ENCODE results near the gene TBC1D10B.

TBC1D10B gene

DNA sequence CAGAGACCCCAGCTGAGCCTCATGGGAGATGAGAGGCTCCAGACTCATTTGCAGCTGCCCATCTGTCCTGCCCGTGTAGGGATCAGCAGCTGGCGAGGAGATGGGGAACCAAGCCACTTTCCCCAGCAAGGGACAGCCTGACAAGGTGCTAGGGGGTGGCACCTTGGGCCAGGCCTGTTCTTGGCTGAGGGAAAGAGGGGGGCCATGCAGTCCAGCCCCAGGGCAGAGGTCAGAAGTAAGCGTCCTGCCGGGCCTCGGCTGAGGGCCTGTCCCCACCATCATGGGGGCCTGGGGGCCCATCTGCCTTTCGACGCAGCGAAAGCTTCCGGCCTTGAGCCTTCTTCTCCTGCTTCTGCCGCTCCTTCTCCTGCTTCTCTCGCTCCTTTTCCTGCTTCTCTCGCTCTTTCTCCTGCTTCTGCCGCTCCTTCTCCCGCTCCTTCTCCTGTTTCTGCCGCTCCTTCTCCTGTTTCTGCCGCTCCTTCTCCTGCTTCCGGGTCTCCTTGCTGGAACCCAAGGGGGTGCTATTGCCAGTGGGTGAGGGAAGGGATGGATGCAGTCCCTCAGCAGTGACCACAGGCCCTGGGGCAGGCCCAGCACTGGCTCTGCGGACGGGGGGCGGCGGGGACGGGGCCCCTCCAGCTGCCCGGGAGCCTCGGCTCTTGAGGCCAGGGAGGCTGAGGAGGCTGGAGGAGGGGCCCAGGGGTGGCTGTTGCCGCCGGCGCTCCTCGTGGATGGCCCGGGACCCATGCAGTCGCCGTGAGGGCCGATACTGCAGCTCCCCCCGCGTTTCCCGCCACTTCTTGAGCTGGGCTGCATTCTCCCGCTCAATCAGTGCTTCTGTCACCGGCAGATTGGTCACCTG is 12.3 kb downstream of the TBC1D10B start:
- H3K4me1 ChIP-seq (ENCODE audit: insufficient read depth, low read length), result no peaks in the 10 kb centered on the region
- no peak overlapping the region for H3K27ac ChIP-seq (ENCODE audit: low read depth, low read length)
- no peak overlapping the region for H3K4me3 ChIP-seq (ENCODE audit: low read length)
- H3K36me3 ChIP-seq (ENCODE audit: insufficient read depth, low read length), result peaks cover 32% of the 10 kb centered on the region
- no peaks in the 10 kb centered on the region for H3K27me3 ChIP-seq (ENCODE audit: insufficient read depth, low read length)
- no peak overlapping the region for H3K9ac ChIP-seq (ENCODE audit: low read depth, low read length)
- H3K9me3 ChIP-seq (ENCODE audit: insufficient read depth, low read depth, low read length), result no peaks in the 10 kb centered on the region
- 94% methylated on average over 37 of the region's 37 CpGs for WGBS

DNA sequence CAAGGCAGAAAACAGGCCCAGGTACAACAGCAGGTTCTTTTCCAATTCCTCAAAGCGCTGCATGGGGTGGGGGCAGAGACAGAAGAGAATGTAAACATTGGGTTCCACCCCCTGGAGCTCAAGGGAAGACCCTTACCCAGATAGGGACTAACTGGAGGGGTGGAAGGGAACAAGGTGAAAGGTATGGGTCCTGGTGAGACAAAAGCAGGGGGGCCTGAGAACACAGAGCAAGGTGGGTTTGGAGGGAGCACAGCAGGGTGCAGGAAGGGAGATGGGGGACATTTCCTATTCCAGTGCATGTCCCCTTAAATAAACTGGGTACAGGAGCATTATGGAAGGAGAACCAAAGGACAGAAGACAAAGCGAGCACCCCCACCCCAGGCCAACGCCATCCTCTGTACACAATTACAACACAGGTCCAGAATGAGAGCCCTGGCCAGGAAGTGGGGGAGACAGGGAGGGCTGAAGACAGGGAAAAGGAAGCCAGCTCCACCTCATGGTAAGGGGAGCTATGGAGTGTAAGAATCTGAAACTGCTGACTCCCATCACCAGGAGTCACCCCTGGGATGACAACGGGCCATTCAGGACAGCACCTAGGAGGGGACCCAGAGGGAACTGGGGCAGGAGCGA is 13.1 kb downstream of the TBC1D10B start:
- H3K9ac ChIP-seq (ENCODE audit: low read depth, low read length), result no peak overlapping the region
- H3K4me3 ChIP-seq (ENCODE audit: low read length), result no peak overlapping the region
- peaks cover 35% of the 10 kb centered on the region for H3K36me3 ChIP-seq (ENCODE audit: insufficient read depth, low read length)
- H3K27ac ChIP-seq (ENCODE audit: low read depth, low read length), result no peak overlapping the region
- H3K27me3 ChIP-seq (ENCODE audit: insufficient read depth, low read length), result no peaks in the 10 kb centered on the region
- H3K9me3 ChIP-seq (ENCODE audit: insufficient read depth, low read depth, low read length), result no peaks in the 10 kb centered on the region
- H3K4me1 ChIP-seq (ENCODE audit: insufficient read depth, low read length), result no peaks in the 10 kb centered on the region
- 87% methylated on average over 3 of the region's 5 CpGs for WGBS

DNA sequence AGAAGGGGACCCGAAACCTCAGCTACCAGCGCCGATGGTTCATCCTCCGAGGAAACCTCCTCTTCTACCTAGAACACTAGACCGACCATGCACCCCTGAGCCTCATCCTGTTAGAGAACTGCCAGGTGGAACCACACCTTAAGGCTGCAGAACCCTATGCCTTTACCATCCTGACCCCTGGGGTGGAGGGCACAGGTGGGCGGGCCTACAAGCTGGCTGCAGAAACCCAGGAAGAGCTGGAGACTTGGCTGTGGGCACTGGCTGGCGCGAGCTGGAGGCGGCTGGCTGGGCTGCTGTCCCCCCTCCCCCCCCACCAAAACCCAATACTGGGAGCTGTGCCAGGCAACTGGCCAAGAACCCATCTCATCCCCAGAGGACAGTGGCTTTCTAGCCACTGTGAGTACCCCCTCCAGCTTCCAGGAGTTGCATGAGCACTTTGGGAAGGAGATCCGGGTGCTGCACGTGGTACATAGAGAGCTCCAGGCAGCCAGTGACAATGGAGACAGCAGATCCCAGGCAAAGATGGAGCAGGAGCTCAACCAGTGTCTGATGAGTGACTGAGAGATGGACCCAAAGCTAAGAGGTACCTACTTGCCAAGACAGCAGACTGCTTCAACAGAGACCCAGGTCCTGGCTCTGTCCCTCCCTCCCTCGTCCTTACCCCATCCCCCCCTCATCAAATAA is 13.8 kb downstream of the TBC1D10B start:
- Histone ChIP-seq H3K4me1 (ENCODE audit: insufficient read depth, low read length) (no peaks in the 10 kb centered on the region), H3K9me3 (ENCODE audit: insufficient read depth, low read depth, low read length) (no peaks in the 10 kb centered on the region), H3K27me3 (ENCODE audit: insufficient read depth, low read length) (no peaks in the 10 kb centered on the region), H3K4me3 (ENCODE audit: low read length) (peak overlapping the region; percentile 98), H3K9ac (ENCODE audit: low read depth, low read length) (peak overlapping the region; percentile 90), H3K27ac (ENCODE audit: low read depth, low read length) (peak overlapping the region; percentile 97), H3K36me3 (ENCODE audit: insufficient read depth, low read length) (peaks cover 40% of the 10 kb centered on the region)
- WGBS, result 88% methylated on average over 12 of the region's 12 CpGs

DNA sequence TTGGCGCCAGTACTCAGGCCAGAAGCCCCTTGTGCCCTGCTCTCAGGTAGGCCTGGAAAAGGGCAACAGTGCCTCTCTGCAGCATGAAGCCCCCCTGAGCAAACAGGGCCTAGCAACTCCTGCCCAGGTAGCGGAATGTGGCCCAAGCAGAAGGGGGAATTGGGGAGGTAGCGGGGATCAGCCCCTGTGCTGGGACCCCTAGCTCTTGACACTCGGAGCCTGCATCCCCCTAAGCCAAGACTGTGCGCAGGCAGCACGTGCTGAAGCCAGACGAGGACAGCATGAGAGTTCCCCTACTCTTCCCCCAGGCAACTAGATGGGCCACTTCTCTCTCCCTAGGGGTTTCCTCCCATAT is 14.4 kb downstream of the TBC1D10B start:
- Histone ChIP-seq H3K27me3 (ENCODE audit: insufficient read depth, low read length) (no peaks in the 10 kb centered on the region), H3K4me3 (ENCODE audit: low read length) (peak overlapping the region; percentile 98), H3K27ac (ENCODE audit: low read depth, low read length) (peak overlapping the region; percentile 97), H3K9ac (ENCODE audit: low read depth, low read length) (peak overlapping the region; percentile 90), H3K9me3 (ENCODE audit: insufficient read depth, low read depth, low read length) (no peaks in the 10 kb centered on the region), H3K36me3 (ENCODE audit: insufficient read depth, low read length) (peaks cover 47% of the 10 kb centered on the region), H3K4me1 (ENCODE audit: insufficient read depth, low read length) (no peaks in the 10 kb centered on the region)
- WGBS, result 58% methylated on average over 7 of the region's 7 CpGs

DNA sequence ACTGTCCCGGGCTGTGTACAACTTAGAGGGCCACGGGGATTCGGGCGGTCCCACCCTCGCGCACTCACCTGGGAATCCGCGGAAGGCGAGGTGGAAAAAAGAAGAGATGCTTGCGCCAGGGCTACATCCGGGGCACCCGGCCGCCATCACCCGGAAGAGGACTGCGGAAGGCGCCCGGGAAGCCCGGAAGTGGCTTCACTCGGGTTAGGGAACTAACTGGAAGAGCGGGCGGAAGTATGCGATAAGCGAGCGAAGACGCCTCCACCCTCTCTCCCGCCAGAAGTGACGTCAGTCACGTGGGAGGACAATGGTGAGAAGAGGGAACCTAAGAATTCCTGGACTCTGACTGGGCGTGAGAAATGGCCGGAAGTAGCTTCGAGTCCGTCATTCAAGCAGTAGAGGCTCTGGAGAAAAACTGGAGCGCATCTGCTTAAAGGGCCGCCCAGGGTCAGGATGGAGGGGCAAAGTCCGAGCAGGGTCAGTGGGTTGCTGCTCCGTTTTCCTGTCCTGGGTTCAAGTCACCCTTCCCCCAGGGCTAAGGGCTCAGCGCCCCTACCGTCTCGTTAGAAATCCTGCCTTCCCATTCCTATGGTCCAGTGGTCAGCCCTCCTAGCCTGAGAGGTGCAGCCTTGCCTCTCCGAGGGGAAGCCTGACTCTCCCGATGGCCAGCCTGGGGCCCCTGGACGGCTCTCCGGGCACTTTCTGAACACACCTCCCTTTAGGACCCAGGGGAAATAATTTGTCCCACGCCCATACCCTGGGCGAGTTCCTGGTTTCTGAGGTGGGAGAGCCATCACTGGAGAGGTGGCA is 14.9 kb downstream of the TBC1D10B start, which contains the start of gene CD2BP2:
TSS of gene CD2BP2 (minus strand) at position 165 of the 810 bp plus-strand sequence. CDS start 627 bp downstream, outside the sequence.
- peak within 1 kb of the TSS; percentile 90 for H3K9ac ChIP-seq (ENCODE audit: low read depth, low read length)
- under 1% methylated on average over 45 of the region's 45 CpGs for WGBS
- H3K9me3 ChIP-seq (ENCODE audit: insufficient read depth, low read depth, low read length), result no peaks in the 10 kb centered on the region
- peaks cover 52% of the 10 kb centered on the region for H3K36me3 ChIP-seq (ENCODE audit: insufficient read depth, low read length)
- peak within 1 kb of the TSS; percentile 98 for H3K4me3 ChIP-seq (ENCODE audit: low read length)
- no peaks in the 10 kb centered on the region for H3K27me3 ChIP-seq (ENCODE audit: insufficient read depth, low read length)
- H3K27ac ChIP-seq (ENCODE audit: low read depth, low read length), result peak within 1 kb of the TSS; percentile 97
- H3K4me1 ChIP-seq (ENCODE audit: insufficient read depth, low read length), result no peaks in the 10 kb centered on the region

DNA sequence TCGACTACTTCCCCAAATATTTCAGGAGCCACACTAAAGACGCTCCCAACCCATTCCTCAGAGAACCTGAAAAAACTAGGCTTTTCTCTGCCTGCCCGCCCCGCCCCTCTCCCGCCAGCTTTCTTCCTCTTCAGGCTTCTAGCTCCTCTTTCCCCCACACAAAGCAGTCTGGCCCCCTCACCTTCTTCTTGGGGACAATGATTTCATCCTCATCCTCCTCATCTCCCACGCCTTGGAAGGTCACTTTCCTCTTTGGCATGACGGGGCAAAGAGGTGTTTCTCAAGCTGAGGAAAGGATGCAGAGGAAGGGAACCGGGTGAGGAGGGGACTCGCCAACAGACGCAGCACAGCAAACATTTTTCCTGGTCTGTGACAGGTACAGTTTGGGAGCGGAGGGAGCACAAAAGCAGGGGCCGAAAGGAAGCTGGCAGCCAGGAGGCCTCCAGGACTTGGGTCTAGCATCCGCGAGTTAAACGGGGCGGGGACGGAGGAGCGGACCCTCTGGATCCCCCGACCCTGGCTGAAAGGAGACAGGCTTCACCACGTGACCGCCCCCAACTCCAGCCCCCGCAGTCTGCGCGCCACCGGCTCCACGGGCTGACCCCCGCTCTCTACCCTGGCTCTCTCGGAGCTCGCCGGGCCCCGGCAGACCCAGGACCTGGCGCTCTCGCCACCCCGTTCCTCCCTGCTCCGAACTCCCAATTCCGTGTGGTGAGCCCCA is 15.7 kb downstream of the TBC1D10B start:
- Histone ChIP-seq H3K9me3 (ENCODE audit: insufficient read depth, low read depth, low read length) (no peaks in the 10 kb centered on the region), H3K4me3 (ENCODE audit: low read length) (peak overlapping the region; percentile 98), H3K27me3 (ENCODE audit: insufficient read depth, low read length) (no peaks in the 10 kb centered on the region), H3K36me3 (ENCODE audit: insufficient read depth, low read length) (peaks cover 59% of the 10 kb centered on the region), H3K4me1 (ENCODE audit: insufficient read depth, low read length) (no peaks in the 10 kb centered on the region), H3K27ac (ENCODE audit: low read depth, low read length) (peak overlapping the region; percentile 97), H3K9ac (ENCODE audit: low read depth, low read length) (peak overlapping the region; percentile 90)
- 4% methylated on average over 36 of the region's 36 CpGs for WGBS

DNA sequence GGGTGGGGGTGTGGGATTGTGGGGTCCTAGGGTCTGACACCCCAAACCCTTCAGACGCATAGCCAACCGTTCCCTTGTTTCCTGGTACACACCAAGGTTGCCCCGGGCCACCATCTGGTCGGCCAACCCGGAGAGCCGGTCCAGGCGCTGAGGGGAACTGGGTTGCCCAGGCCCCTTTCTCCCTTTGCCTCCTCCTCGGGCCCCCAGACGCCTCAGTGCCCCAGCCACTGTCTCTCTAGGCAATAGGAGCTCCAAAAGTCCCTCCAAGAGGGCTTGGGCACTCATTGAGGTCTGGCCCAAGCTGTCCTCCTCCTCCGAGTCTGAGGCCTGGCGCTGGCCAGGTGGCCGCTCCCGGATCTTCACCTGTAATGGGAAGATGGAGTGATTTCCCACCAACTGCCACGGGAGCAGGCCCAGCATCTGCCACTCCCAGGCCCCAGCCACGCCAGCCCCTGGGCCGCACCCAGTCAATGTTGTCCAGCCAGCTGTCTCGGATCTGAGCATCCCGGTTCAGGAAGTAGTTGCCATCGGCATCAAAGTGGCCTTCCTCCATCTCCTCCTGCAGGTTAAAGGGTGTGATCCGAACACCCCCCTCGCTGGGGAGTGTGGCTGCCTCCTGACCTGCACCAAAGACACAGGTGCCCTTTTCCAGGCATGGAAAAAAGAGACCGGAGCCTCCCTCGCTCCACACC is 16.7 kb downstream of the TBC1D10B start:
- Histone ChIP-seq H3K27ac (ENCODE audit: low read depth, low read length) (no peak overlapping the region), H3K9ac (ENCODE audit: low read depth, low read length) (peak overlapping the region; percentile 90; the same call in 1 of the 2 replicates), H3K27me3 (ENCODE audit: insufficient read depth, low read length) (no peaks in the 10 kb centered on the region), H3K4me1 (ENCODE audit: insufficient read depth, low read length) (no peaks in the 10 kb centered on the region), H3K9me3 (ENCODE audit: insufficient read depth, low read depth, low read length) (no peaks in the 10 kb centered on the region), H3K4me3 (ENCODE audit: low read length) (peak overlapping the region; percentile 98), H3K36me3 (ENCODE audit: insufficient read depth, low read length) (peaks cover 51% of the 10 kb centered on the region)
- 94% methylated on average over 23 of the region's 23 CpGs for WGBS

DNA sequence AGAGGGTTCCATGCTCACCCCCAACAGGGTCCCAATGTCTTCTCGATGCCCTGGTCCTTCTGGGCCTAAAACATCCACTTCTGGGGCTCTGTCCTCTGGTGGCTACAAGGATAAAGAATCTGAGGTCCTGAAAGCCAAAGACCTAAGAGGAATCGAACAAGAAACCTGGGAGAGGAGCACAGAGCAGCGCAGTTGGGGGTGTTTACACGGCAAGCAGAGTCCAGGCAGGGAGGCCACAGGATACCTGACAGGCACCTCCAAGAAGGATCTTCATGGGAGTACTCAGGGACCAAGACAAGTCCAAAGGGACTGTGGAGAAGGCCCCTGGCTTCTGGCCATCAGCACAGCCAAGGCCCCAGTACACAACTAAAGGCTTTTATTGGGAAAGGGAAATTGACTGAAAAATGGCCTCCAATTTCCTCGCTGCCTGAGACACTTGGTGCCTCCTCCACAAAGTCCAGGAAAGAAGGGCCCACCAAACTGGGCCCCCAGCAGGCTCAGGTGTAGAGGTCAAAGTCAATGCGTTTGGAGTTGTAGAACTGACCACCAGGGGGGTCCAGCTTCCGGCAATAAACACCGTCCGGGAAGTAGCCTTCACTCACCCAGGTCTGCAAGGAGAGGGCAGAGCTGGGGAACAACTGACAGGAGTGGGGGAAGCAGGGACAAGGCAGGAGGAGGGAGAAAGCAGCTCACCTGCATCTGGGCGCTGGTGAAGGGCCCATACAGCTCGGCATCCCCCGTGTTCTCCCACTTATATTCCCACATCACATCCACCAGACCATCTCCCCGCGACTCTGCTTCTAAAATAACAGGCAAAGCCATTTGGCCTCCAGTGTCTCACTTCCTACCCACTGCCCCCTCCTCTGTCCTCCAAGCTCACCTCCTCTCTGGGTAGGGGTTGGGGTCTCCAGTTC is 17.5 kb downstream of the TBC1D10B start:
- WGBS, result 89% methylated on average over 14 of the region's 14 CpGs
- no peak overlapping the region for H3K4me3 ChIP-seq (ENCODE audit: low read length)
- H3K9ac ChIP-seq (ENCODE audit: low read depth, low read length), result no peak overlapping the region
- no peaks in the 10 kb centered on the region for H3K4me1 ChIP-seq (ENCODE audit: insufficient read depth, low read length)
- peaks cover 50% of the 10 kb centered on the region for H3K36me3 ChIP-seq (ENCODE audit: insufficient read depth, low read length)
- H3K27me3 ChIP-seq (ENCODE audit: insufficient read depth, low read length), result no peaks in the 10 kb centered on the region
- no peaks in the 10 kb centered on the region for H3K9me3 ChIP-seq (ENCODE audit: insufficient read depth, low read depth, low read length)
- no peak overlapping the region for H3K27ac ChIP-seq (ENCODE audit: low read depth, low read length)

DNA sequence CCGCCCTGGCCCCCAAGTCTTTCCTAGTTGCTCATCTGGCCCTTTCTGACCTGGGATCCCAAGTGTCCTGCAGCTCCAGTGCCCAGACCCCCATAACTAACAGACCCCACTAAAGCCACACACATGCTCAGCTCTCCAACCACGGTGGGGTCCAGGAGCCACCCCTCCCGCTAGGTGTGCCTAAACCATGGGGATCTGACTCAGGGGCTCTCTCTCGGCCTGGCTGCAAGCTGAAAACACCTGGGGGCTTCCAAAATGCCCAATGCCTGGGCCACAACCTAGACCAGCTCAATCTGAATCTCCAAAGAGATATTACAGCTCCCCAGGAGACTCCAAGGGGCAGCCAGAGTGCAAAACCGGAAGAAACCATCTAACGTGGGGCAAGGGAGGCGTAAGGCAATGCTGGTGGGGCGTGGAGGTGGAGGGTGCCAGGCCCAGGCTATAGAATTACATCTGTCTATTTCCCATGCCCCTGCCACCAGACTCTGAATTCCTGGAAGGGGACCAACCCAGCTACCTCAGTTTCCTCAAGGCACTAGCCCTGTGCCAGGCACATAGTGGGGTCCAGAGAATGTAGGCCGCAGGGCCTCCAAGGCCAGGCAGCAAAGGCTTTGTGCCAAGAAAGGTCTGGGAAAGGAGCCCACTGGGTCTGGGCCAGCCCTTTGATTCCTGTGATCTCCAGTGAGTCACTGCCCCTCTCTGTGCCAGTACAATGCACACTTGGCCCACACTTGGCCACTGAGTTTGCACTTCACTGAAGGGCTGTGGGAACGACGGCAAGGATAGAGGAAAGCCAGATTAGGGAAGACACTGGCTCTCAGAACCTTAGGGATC is 18.5 kb downstream of the TBC1D10B start:
- Histone ChIP-seq H3K4me3 (ENCODE audit: low read length) (no peak overlapping the region), H3K36me3 (ENCODE audit: insufficient read depth, low read length) (peaks cover 44% of the 10 kb centered on the region), H3K27ac (ENCODE audit: low read depth, low read length) (no peak overlapping the region), H3K27me3 (ENCODE audit: insufficient read depth, low read length) (no peaks in the 10 kb centered on the region), H3K9ac (ENCODE audit: low read depth, low read length) (no peak overlapping the region), H3K4me1 (ENCODE audit: insufficient read depth, low read length) (no peaks in the 10 kb centered on the region), H3K9me3 (ENCODE audit: insufficient read depth, low read depth, low read length) (no peaks in the 10 kb centered on the region)
- WGBS, result 96% methylated on average over 11 of the region's 11 CpGs
